Measurements from ENCODE around the gene CAVIN3. TPM values are rescaled to one million over a fixed set of nuclear protein-coding genes. Genes with fewer than 3 reads are reported as not detected.

The CAVIN3 gene
- total and polyA plus RNA-seq, 9 of the 15 experiments (the other 6 are each of a cell fraction or from before 2014, with no cell fraction given), result 0.13 TPM; not detected in 8

GRCh38 chr11:6269994-6270393 lies 50.3 kb downstream of the CAVIN3 start (continued):
- TF ChIP-seq MYC (IDR thresholded peaks at IDR 0.05; ENCODE audit: low read depth, low read length) (peak; percentile 91), MYC (CRISPR knock-in tag; IDR thresholded peaks at IDR 0.05; ENCODE audit: borderline replicate concordance, low read depth) (no peak), ILK (tag; IDR thresholded peaks at IDR 0.05; ENCODE audit: borderline replicate concordance, low read depth) (no peak), NFATC3 (IDR thresholded peaks at IDR 0.05) (no peak), ZNF512 (tag; IDR thresholded peaks at IDR 0.05) (no peak), ARID2 (IDR thresholded peaks at IDR 0.05) (no peak; the same call in 1 of the 2 replicates), LCOR (CRISPR knock-in tag; IDR thresholded peaks at IDR 0.05) (no peak), ZKSCAN1 (IDR thresholded peaks at IDR 0.05; ENCODE audit: low read depth, low read length) (no peak), ZNF655 (CRISPR knock-in tag; IDR thresholded peaks at IDR 0.05) (no peak), CHAMP1 (IDR thresholded peaks at IDR 0.05) (no peak), ZBTB7A (IDR thresholded peaks at IDR 0.05; ENCODE audit: borderline replicate concordance, control insufficient read depth, low read depth, low read length) (no peak), ETV5 (CRISPR knock-in tag; IDR thresholded peaks at IDR 0.05; ENCODE audit: low read depth) (no peak), NKRF (IDR thresholded peaks at IDR 0.05; ENCODE audit: borderline replicate concordance) (no peak), MYNN (IDR thresholded peaks at IDR 0.05) (no peak), MYNN (CRISPR knock-in tag; IDR thresholded peaks at IDR 0.05) (no peak), MAX (CRISPR knock-in tag; IDR thresholded peaks at IDR 0.05) (peak; percentile 94), EGR1 (conservative IDR thresholded peaks at IDR 0.05) (peak; percentile 30; the same call in 1 of the 2 replicates), CBX3 (IDR thresholded peaks at IDR 0.05; ENCODE audit: borderline replicate concordance in 1 of 2, low read length in 2 of 2) (peak in 1 of 2 experiments; percentile 70; a peak in 1 of 3 replicates), YY1 (IDR thresholded peaks at IDR 0.05; ENCODE audit: borderline replicate concordance in 1 of 3, control insufficient read depth in 1 of 3, extremely low read depth in 1 of 3, insufficient read depth in 3 of 3, insufficient read length in 1 of 3, insufficient replicate concordance in 2 of 3, low read depth in 1 of 3, low read length in 2 of 3) (peak in 1 of 3 experiments; percentile 10), HDAC3 (IDR thresholded peaks at IDR 0.05; ENCODE audit: borderline replicate concordance, partially characterized antibody) (no peak), LARP7 (IDR thresholded peaks at IDR 0.05) (no peak), MTA1 (IDR thresholded peaks at IDR 0.05; ENCODE audit: borderline replicate concordance) (no peak)

Data from K562 (cell line).